Measurements from ENCODE around the gene TMEM125.

Gene TMEM125

GRCh38 chr1:43273708-43274107 lies 3.9 kb downstream of the TMEM125 start:
- Mint-ChIP-seq H3K36me3 (ENCODE audit: low read depth) (no peaks in the 10 kb centered on the region), H3K4me1 (peaks cover 19% of the 10 kb centered on the region), H3K4me3 (no peak overlapping the region), H3K27me3 (ENCODE audit: low read depth) (peaks cover 23% of the 10 kb centered on the region), H3K27ac (no peak overlapping the region), H3K9me3 (no peaks in the 10 kb centered on the region)
- TF ChIP-seq, protein P1, sequence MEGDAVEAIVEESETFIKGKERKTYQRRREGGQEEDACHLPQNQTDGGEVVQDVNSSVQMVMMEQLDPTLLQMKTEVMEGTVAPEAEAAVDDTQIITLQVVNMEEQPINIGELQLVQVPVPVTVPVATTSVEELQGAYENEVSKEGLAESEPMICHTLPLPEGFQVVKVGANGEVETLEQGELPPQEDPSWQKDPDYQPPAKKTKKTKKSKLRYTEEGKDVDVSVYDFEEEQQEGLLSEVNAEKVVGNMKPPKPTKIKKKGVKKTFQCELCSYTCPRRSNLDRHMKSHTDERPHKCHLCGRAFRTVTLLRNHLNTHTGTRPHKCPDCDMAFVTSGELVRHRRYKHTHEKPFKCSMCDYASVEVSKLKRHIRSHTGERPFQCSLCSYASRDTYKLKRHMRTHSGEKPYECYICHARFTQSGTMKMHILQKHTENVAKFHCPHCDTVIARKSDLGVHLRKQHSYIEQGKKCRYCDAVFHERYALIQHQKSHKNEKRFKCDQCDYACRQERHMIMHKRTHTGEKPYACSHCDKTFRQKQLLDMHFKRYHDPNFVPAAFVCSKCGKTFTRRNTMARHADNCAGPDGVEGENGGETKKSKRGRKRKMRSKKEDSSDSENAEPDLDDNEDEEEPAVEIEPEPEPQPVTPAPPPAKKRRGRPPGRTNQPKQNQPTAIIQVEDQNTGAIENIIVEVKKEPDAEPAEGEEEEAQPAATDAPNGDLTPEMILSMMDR (IDR thresholded peaks at IDR 0.05; ENCODE audit: unreplicated experiment in 3 of 3), result no peak

DNA sequence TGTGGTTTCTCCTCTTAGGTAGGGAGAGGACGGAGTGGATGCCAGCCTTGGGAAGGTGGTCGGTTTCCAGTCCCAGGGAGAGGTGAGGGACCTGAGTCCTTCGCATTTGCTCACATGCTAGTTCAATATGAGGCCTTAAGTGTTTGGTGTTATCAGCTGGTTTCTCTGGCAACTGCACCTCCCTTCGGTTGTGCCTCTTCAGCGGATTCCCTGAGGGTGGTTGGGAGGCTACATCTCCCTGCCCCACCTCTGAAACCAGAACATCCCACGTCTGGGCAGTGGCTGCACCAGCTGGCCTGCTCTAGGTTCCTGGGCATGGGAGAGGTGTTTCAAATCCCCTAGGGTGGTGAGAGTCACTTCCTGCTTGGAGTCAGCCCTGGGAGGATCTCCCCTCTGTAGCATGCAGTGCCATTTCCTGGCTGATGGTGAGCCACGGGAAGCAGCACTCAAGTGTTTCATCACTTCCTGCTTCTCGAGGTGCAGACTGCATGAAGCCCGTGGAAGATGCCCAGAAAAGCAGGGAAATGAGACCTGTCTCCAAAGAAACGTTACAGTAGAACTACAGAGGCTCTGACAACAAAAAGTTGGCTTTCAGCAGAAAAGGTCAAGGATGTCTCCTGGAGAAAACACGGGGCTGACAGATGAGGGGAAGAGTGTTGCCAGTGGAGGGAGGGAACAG lies 4.5 kb downstream of the TMEM125 start:
- no peaks in the 10 kb centered on the region for H3K9me3 Mint-ChIP-seq

GRCh38 chr1:43274804-43275180 lies 5.0 kb downstream of the TMEM125 start:
- Mint-ChIP-seq H3K4me1 (peaks cover 19% of the 10 kb centered on the region), H3K27ac (peak overlapping the region; percentile 30 to 91 (median 87)), H3K27me3 (ENCODE audit: low read depth) (peaks cover 23% of the 10 kb centered on the region), H3K4me3 (no peak overlapping the region), H3K9me3 (no peaks in the 10 kb centered on the region), H3K36me3 (ENCODE audit: low read depth) (no peaks in the 10 kb centered on the region)
- TF ChIP-seq, protein P1 (IDR thresholded peaks at IDR 0.05; ENCODE audit: unreplicated experiment in 3 of 3), result no peak

More for the DNA sequence above, 4.5 kb downstream of the TMEM125 start:
- Mint-ChIP-seq H3K27ac (peak overlapping the region; percentile 30 to 87 (median 48)), H3K4me3 (no peak overlapping the region), H3K4me1 (peaks cover 19% of the 10 kb centered on the region), H3K27me3 (ENCODE audit: low read depth) (peaks cover 23% of the 10 kb centered on the region), H3K36me3 (ENCODE audit: low read depth) (no peaks in the 10 kb centered on the region)
- TF ChIP-seq, protein P1 (IDR thresholded peaks at IDR 0.05; ENCODE audit: unreplicated experiment in 3 of 3), result no peak

DNA sequence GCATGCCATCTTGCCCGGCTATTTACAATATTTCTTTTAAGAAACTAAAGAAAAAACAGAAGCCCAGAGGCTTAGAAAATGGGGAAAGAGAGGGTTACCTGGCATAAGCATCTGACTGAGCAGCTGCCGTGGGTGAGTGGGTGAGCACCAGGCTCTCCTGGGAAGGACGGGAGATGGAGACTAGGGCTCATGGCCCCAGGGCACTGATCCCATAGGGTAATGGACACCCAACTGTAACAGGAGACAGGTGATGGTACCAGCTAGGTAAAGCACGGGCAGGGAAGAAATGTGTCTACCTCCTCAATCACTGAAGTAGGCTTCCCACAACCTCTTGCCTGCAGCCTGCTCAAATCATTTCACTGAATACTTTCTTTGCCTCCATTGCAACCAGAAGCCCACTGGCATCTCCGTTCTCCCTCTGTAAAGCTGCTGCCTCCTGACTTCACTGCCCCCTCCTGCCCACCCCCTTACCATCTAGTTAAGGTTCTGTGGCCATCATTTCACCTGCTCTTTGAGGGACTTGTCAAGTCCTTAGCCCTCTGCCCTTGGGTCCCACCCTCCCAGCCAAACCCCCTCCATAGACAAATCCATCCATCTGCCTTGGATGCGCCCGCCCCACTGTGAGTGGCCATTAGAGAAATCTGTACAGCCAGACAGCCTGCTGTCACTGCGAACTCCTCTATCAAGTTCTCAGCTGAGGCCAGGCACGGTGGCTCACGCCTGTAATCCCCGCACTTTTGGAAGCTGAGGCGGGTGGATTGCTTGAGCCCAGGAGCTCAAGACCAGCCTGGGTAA lies 6.2 kb downstream of the TMEM125 start:
- Mint-ChIP-seq H3K36me3 (ENCODE audit: low read depth) (no peaks in the 10 kb centered on the region), H3K9me3 (no peaks in the 10 kb centered on the region), H3K27ac (peak overlapping the region; percentile 82 to 93 (median 91)), H3K27me3 (ENCODE audit: low read depth) (peaks cover 16% of the 10 kb centered on the region), H3K4me1 (peaks cover 17% of the 10 kb centered on the region), H3K4me3 (peak overlapping the region in 1 of 3 experiments; percentile 42)
- TF ChIP-seq, protein P1 (IDR thresholded peaks at IDR 0.05; ENCODE audit: unreplicated experiment in 3 of 3), result no peak

GRCh38 chr1:43276673-43277072 lies 6.9 kb downstream of the TMEM125 start:
- Mint-ChIP-seq H3K27me3 (ENCODE audit: low read depth) (peaks cover 11% of the 10 kb centered on the region), H3K36me3 (ENCODE audit: low read depth) (no peaks in the 10 kb centered on the region), H3K27ac (peak overlapping the region; percentile 82 to 93 (median 91)), H3K9me3 (no peaks in the 10 kb centered on the region), H3K4me3 (peak overlapping the region in 1 of 3 experiments; percentile 42), H3K4me1 (peaks cover 10% of the 10 kb centered on the region)
- TF ChIP-seq, protein P1 (IDR thresholded peaks at IDR 0.05; ENCODE audit: unreplicated experiment in 3 of 3), result no peak

Measured in nephron (organoid).